ENCODE data around the gene SMIM33.

The SMIM33 gene

GRCh38 chr5:139457653-139458306 lies 13.0 kb upstream of the SMIM33 start:
- no peak for TF ChIP-seq FOXP2 (optimal IDR thresholded peaks at IDR 0.05; ENCODE audit: borderline replicate concordance, extremely low read depth, extremely low read length, insufficient read depth)
- TF ChIP-seq TAF1 (IDR thresholded peaks at IDR 0.05; ENCODE audit: borderline replicate concordance, insufficient read depth, low read length), result no peak
- no peak for TF ChIP-seq SIN3A (IDR thresholded peaks at IDR 0.05; ENCODE audit: borderline replicate concordance, insufficient read depth, low read length)
- TF ChIP-seq REST (IDR thresholded peaks at IDR 0.05; ENCODE audit: insufficient read depth in 1 of 2, low read depth in 2 of 2, low read length in 2 of 2), result no peak
- TF ChIP-seq POLR2AphosphoS5 (IDR thresholded peaks at IDR 0.05; ENCODE audit: low read depth, low read length), result no peak

- no peak for TF ChIP-seq POLR2AphosphoS5 (IDR thresholded peaks at IDR 0.05; ENCODE audit: low read depth, low read length)
- no peak for TF ChIP-seq FOXP2 (optimal IDR thresholded peaks at IDR 0.05; ENCODE audit: borderline replicate concordance, extremely low read depth, extremely low read length, insufficient read depth)
- TF ChIP-seq SIN3A (IDR thresholded peaks at IDR 0.05; ENCODE audit: borderline replicate concordance, insufficient read depth, low read length), result no peak
- TF ChIP-seq REST (IDR thresholded peaks at IDR 0.05; ENCODE audit: insufficient read depth in 1 of 2, low read depth in 2 of 2, low read length in 2 of 2), result no peak
- no peak for TF ChIP-seq TAF1 (IDR thresholded peaks at IDR 0.05; ENCODE audit: borderline replicate concordance, insufficient read depth, low read length)
These were observed 12.0 kb upstream of the SMIM33 start for GRCh38 chr5:139458580-139459407.

- no peak for TF ChIP-seq SIN3A (IDR thresholded peaks at IDR 0.05; ENCODE audit: borderline replicate concordance, insufficient read depth, low read length)
- TF ChIP-seq TAF1 (IDR thresholded peaks at IDR 0.05; ENCODE audit: borderline replicate concordance, insufficient read depth, low read length), result no peak
- TF ChIP-seq REST (IDR thresholded peaks at IDR 0.05; ENCODE audit: insufficient read depth in 1 of 2, low read depth in 2 of 2, low read length in 2 of 2), result no peak
- TF ChIP-seq FOXP2 (optimal IDR thresholded peaks at IDR 0.05; ENCODE audit: borderline replicate concordance, extremely low read depth, extremely low read length, insufficient read depth), result no peak
- TF ChIP-seq POLR2AphosphoS5 (IDR thresholded peaks at IDR 0.05; ENCODE audit: low read depth, low read length), result no peak
These were observed 11.3 kb upstream of the SMIM33 start for GRCh38 chr5:139459451-139459934.

- TF ChIP-seq TAF1 (IDR thresholded peaks at IDR 0.05; ENCODE audit: borderline replicate concordance, insufficient read depth, low read length) (no peak), SIN3A (IDR thresholded peaks at IDR 0.05; ENCODE audit: borderline replicate concordance, insufficient read depth, low read length) (no peak), REST (IDR thresholded peaks at IDR 0.05; ENCODE audit: insufficient read depth in 1 of 2, low read depth in 2 of 2, low read length in 2 of 2) (no peak), FOXP2 (optimal IDR thresholded peaks at IDR 0.05; ENCODE audit: borderline replicate concordance, extremely low read depth, extremely low read length, insufficient read depth) (no peak), POLR2AphosphoS5 (IDR thresholded peaks at IDR 0.05; ENCODE audit: low read depth, low read length) (no peak)
These were observed 10.3 kb upstream of the SMIM33 start for GRCh38 chr5:139460455-139460854.
